ENCODE results near the gene KIF17. TPM values are rescaled to one million over a fixed set of nuclear protein-coding genes. Genes with fewer than 3 reads are reported as not detected.
A peak's percentile ranks its signal among the peaks of the same experiment; 100 is the strongest.
"Not testable (repeated sequence)": the region's sequence is repeated elsewhere in the genome, so short reads cannot be mapped to it uniquely, and the experiment has no call there.

Gene KIF17
- total RNA-seq, 1 donor from 2014 or later: 4.4 TPM

GRCh38 chr1:20727746-20728316 lies 10.0 kb upstream of the KIF17 start:
- DNase-seq: no peak

- no peak for DNase-seq
These were observed 9.3 kb upstream of the KIF17 start for GRCh38 chr1:20726932-20727745.

GRCh38 chr1:20726118-20726911 lies 8.5 kb upstream of the KIF17 start:
- no peak for DNase-seq

GRCh38 chr1:20725189-20726117 lies 7.6 kb upstream of the KIF17 start:
- no peak for DNase-seq

- DNase-seq: no peak
These were observed 6.8 kb upstream of the KIF17 start for GRCh38 chr1:20724364-20725188.

GRCh38 chr1:20723537-20724363 lies 5.9 kb upstream of the KIF17 start:
- no peak for DNase-seq

- DNase-seq: no peak
These were observed 5.3 kb upstream of the KIF17 start for GRCh38 chr1:20723159-20723536.

GRCh38 chr1:20721117-20722061 lies 3.6 kb upstream of the KIF17 start:
- DNase-seq: no peak

- DNase-seq: no peak
These were observed 2.9 kb upstream of the KIF17 start for GRCh38 chr1:20720631-20721091.

- DNase-seq: no peak
These were observed 2.2 kb upstream of the KIF17 start for GRCh38 chr1:20719871-20720620.

GRCh38 chr1:20719261-20719660 lies 1.5 kb upstream of the KIF17 start:
- DNase-seq: no peak

GRCh38 chr1:20718343-20718882 lies 606 bp upstream of the KIF17 start:
- DNase-seq: not testable (repeated sequence)

GRCh38 chr1:20716232-20716631 lies 1.6 kb downstream of the KIF17 start:
- DNase-seq: no peak

GRCh38 chr1:20715406-20715805 lies 2.4 kb downstream of the KIF17 start:
- no peak for DNase-seq

- no peak for DNase-seq
These were observed 4.4 kb downstream of the KIF17 start for GRCh38 chr1:20713440-20713839.

GRCh38 chr1:20712215-20712577 lies 5.6 kb downstream of the KIF17 start:
- DNase-seq: no peak

- peak; percentile 31 for DNase-seq
These were observed 6.3 kb downstream of the KIF17 start for GRCh38 chr1:20711285-20712214.

Measured in occipital lobe (tissue), 2 donors.